ENCODE results near the gene RUNX2.

DNA sequence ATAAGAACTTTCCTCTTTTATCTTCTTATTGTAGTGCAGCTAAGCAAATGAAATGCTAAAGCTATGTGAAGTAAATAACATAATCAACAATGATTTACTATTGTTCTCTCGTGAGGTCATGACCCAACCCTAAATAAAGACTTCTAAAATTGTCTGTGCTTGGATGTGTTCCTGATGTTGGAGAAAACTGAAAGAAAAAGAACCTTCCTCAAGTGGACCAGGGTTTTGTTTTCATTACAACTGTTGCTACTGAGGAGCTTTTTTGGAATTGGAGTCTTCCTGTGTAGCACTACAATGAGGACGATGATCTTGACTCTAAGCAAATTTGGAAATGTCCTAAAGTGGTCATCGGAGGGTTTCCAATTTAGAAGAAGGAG, 109.3 kb downstream of the RUNX2 start:
- TF ChIP-seq, protein P1, sequence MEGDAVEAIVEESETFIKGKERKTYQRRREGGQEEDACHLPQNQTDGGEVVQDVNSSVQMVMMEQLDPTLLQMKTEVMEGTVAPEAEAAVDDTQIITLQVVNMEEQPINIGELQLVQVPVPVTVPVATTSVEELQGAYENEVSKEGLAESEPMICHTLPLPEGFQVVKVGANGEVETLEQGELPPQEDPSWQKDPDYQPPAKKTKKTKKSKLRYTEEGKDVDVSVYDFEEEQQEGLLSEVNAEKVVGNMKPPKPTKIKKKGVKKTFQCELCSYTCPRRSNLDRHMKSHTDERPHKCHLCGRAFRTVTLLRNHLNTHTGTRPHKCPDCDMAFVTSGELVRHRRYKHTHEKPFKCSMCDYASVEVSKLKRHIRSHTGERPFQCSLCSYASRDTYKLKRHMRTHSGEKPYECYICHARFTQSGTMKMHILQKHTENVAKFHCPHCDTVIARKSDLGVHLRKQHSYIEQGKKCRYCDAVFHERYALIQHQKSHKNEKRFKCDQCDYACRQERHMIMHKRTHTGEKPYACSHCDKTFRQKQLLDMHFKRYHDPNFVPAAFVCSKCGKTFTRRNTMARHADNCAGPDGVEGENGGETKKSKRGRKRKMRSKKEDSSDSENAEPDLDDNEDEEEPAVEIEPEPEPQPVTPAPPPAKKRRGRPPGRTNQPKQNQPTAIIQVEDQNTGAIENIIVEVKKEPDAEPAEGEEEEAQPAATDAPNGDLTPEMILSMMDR (IDR thresholded peaks at IDR 0.05) = no peak
- TF ChIP-seq ELF1 (IDR thresholded peaks at IDR 0.05) (no peak), JUND (IDR thresholded peaks at IDR 0.05) (no peak), TAF1 (IDR thresholded peaks at IDR 0.05; ENCODE audit: borderline replicate concordance, low read depth, low read length) (no peak)
- TF ChIP-seq, protein P2, sequence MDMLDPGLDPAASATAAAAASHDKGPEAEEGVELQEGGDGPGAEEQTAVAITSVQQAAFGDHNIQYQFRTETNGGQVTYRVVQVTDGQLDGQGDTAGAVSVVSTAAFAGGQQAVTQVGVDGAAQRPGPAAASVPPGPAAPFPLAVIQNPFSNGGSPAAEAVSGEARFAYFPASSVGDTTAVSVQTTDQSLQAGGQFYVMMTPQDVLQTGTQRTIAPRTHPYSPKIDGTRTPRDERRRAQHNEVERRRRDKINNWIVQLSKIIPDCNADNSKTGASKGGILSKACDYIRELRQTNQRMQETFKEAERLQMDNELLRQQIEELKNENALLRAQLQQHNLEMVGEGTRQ (IDR thresholded peaks at IDR 0.05; ENCODE audit: borderline replicate concordance, low read depth, low read length) = no peak
- TF ChIP-seq, protein P3, sequence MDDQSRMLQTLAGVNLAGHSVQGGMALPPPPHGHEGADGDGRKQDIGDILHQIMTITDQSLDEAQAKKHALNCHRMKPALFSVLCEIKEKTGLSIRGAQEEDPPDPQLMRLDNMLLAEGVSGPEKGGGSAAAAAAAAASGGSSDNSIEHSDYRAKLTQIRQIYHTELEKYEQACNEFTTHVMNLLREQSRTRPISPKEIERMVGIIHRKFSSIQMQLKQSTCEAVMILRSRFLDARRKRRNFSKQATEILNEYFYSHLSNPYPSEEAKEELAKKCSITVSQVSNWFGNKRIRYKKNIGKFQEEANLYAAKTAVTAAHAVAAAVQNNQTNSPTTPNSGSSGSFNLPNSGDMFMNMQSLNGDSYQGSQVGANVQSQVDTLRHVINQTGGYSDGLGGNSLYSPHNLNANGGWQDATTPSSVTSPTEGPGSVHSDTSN (IDR thresholded peaks at IDR 0.05) = no peak
